ENCODE measurements around the gene MRTFA. TPM values are rescaled to one million over a fixed set of nuclear protein-coding genes. Genes with fewer than 3 reads are reported as not detected.

The MRTFA gene
- total RNA-seq, 4 donors from 2014 or later, result 81.6 to 109 (median 94.5) TPM

DNA sequence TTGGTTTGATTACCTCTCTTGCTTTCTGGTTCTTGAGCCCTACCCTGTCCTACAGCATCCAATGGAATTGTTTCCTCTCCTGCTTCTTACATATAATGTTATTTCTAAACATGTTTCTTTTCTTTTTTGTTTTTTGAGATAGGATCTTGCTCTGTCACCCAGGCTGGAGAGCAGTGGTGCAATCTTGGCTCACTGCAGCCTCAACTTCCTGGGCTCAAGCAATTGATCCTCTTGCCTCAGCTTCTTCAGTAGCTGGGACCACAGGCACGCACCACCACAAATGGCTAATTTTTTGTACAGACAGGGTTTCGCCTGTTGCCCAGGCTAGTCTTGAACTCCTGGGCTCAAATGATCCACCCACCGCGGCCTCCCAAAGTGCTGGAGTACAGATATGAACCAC lies 160.2 kb downstream of the MRTFA start:
- no peak for TF ChIP-seq EP300 (IDR thresholded peaks at IDR 0.05)
- TF ChIP-seq POLR2A (IDR thresholded peaks at IDR 0.05), result no peak
- TF ChIP-seq POLR2AphosphoS5 (IDR thresholded peaks at IDR 0.05), result no peak
- TF ChIP-seq, protein P1, sequence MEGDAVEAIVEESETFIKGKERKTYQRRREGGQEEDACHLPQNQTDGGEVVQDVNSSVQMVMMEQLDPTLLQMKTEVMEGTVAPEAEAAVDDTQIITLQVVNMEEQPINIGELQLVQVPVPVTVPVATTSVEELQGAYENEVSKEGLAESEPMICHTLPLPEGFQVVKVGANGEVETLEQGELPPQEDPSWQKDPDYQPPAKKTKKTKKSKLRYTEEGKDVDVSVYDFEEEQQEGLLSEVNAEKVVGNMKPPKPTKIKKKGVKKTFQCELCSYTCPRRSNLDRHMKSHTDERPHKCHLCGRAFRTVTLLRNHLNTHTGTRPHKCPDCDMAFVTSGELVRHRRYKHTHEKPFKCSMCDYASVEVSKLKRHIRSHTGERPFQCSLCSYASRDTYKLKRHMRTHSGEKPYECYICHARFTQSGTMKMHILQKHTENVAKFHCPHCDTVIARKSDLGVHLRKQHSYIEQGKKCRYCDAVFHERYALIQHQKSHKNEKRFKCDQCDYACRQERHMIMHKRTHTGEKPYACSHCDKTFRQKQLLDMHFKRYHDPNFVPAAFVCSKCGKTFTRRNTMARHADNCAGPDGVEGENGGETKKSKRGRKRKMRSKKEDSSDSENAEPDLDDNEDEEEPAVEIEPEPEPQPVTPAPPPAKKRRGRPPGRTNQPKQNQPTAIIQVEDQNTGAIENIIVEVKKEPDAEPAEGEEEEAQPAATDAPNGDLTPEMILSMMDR (IDR thresholded peaks at IDR 0.05), result no peak
- WGBS, result 88% methylated on average over 4 of the region's 4 CpGs
- peaks cover 30% of the 10 kb centered on the region for H3K4me1 ChIP-seq

DNA sequence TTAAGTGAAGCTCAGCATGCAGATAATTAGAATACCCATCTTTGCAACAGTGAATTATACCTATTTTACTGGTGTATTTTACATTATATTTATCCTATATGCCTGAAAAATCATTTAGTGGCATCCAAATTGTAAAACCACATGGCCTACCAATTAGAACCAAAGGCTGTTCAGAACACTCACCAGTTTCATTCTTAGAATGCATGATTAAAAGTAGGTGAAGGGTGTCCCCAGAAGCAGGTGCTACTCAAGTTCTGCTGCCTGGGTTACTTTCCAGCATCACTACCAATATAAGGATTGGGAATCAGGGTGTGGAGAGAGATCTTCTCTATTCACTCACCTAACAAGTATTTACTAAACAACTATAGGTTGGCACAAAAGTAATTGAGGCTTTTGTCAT lies 162.8 kb downstream of the MRTFA start:
- Histone ChIP-seq H3K27me3 (no peaks in the 10 kb centered on the region), H3K4me1 (peaks cover 15% of the 10 kb centered on the region), H3K4me3 (no peak overlapping the region), H3K27ac (no peak overlapping the region), H3K36me3 (no peaks in the 10 kb centered on the region), H3K9me3 (no peaks in the 10 kb centered on the region)
- TF ChIP-seq POLR2AphosphoS5 (IDR thresholded peaks at IDR 0.05) (no peak), EP300 (IDR thresholded peaks at IDR 0.05) (no peak)
- TF ChIP-seq, protein P1 (IDR thresholded peaks at IDR 0.05), result no peak
- no peak for DNase-seq (ENCODE audit: low spot score in 2 of 2)

More for the DNA sequence above, 160.2 kb downstream of the MRTFA start:
- Histone ChIP-seq H3K27ac (no peak overlapping the region), H3K36me3 (no peaks in the 10 kb centered on the region), H3K9me3 (no peaks in the 10 kb centered on the region), H3K4me3 (no peak overlapping the region), H3K27me3 (no peaks in the 10 kb centered on the region)
- no peak for DNase-seq (ENCODE audit: low spot score in 2 of 2)

DNA sequence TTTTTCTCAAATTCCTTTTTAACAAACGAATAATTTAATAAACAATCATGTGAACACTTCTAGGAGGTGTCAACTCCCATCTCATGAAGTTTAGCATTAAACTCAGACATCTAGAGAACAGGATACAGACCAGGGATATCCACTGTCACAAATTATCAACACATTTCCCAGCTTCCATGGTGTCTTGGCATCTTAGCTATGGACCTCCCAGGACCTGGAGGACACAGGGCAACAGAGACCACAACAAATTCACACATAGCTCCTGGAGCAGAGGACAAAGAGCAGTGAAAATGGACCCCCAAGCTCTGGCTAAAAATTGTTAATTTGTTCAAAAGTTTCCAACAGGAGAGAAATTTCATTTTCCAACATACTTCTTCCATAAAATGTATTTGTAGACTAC lies 163.9 kb downstream of the MRTFA start:
- Histone ChIP-seq H3K27ac (no peak overlapping the region), H3K4me3 (no peak overlapping the region), H3K27me3 (no peaks in the 10 kb centered on the region), H3K4me1 (peaks cover 4% of the 10 kb centered on the region), H3K9me3 (no peaks in the 10 kb centered on the region), H3K36me3 (no peaks in the 10 kb centered on the region)
- TF ChIP-seq, protein P1 (IDR thresholded peaks at IDR 0.05), result no peak
- TF ChIP-seq POLR2AphosphoS5 (IDR thresholded peaks at IDR 0.05) (no peak), EP300 (IDR thresholded peaks at IDR 0.05) (no peak), POLR2A (IDR thresholded peaks at IDR 0.05) (no peak)
- DNase-seq (ENCODE audit: low spot score in 2 of 2), result no peak
- WGBS, result 84% methylated on average over 1 of the region's 1 CpG

DNA sequence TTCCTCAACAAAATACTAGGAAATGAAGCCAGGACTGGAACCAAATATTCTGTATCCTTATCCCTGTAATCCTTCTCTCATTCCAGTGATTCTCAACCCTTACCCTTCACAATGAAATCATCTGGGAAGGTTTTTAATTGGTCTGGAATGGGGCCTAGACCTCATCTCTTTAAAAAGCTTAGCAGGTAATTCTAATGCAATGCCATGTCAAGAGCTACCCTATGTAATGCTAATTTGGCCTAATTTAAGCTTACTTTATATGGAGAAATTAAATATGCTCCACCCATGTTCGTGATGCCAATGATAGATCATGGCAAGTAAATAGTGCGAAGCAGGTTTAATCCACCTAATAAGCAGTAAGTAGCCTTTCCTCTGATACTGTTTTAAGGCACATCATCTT lies 164.5 kb downstream of the MRTFA start:
- DNase-seq (ENCODE audit: low spot score in 2 of 2), result no peak
- Histone ChIP-seq H3K4me1 (peaks cover 4% of the 10 kb centered on the region), H3K27me3 (no peaks in the 10 kb centered on the region), H3K36me3 (no peaks in the 10 kb centered on the region), H3K4me3 (no peak overlapping the region), H3K27ac (no peak overlapping the region), H3K9me3 (no peaks in the 10 kb centered on the region)
- no peak for TF ChIP-seq POLR2A (IDR thresholded peaks at IDR 0.05)
- TF ChIP-seq POLR2AphosphoS5 (IDR thresholded peaks at IDR 0.05), result no peak
- no peak for TF ChIP-seq EP300 (IDR thresholded peaks at IDR 0.05)
- TF ChIP-seq, protein P1 (IDR thresholded peaks at IDR 0.05), result no peak
- 94% methylated on average over 2 of the region's 2 CpGs for WGBS

- Histone ChIP-seq H3K9me3 (no peaks in the 10 kb centered on the region), H3K4me3 (no peak overlapping the region), H3K4me1 (peaks cover 4% of the 10 kb centered on the region), H3K27me3 (no peaks in the 10 kb centered on the region), H3K27ac (no peak overlapping the region), H3K36me3 (no peaks in the 10 kb centered on the region)
- 89% methylated on average over 5 of the region's 5 CpGs for WGBS
- no peak for TF ChIP-seq POLR2AphosphoS5 (IDR thresholded peaks at IDR 0.05)
- TF ChIP-seq, protein P1 (IDR thresholded peaks at IDR 0.05), result no peak
- no peak for DNase-seq (ENCODE audit: low spot score in 2 of 2)
Measured at GRCh38 chr22:40469181-40469580, 167.3 kb downstream of the MRTFA start.
